ENCODE measurements around the gene UNKL. TPM values are rescaled to one million over a fixed set of nuclear protein-coding genes. Genes with fewer than 3 reads are reported as not detected.
A peak's percentile ranks its signal among the peaks of the same experiment; 100 is the strongest.

Gene UNKL
- total RNA-seq, 2 donors from 2014 or later, result 32.6 to 96.7 TPM

- intact Hi-C loops (cut with DNase I), result no loop called here
- no peak overlapping the region for H3K4me3 ChIP-seq
- H3K9me3 ChIP-seq, result no peaks in the 10 kb centered on the region
- 88% methylated on average over 13 of the region's 14 CpGs for WGBS
- H3K27ac ChIP-seq, result no peak overlapping the region
- no peak for DNase-seq (ENCODE audit: low spot score)
- H3K4me1 ChIP-seq (replicated peaks), result peaks cover 7% of the 10 kb centered on the region
- TF ChIP-seq POLR2AphosphoS5 (IDR thresholded peaks at IDR 0.05) (no peak), POLR2A (IDR thresholded peaks at IDR 0.05) (no peak), CTCF (IDR thresholded peaks at IDR 0.05) (no peak)
- H3K27me3 ChIP-seq (replicated peaks; ENCODE audit: insufficient read depth), result no peaks in the 10 kb centered on the region
- H3K36me3 ChIP-seq, result no peaks in the 10 kb centered on the region
Observed at GRCh38 chr16:1433263-1433560, 18.7 kb upstream of the UNKL start.

GRCh38 chr16:1432388-1433262 lies 18.1 kb upstream of the UNKL start:
- no peak for TF ChIP-seq CTCF (IDR thresholded peaks at IDR 0.05)
- no peak for TF ChIP-seq POLR2A (IDR thresholded peaks at IDR 0.05)
- TF ChIP-seq POLR2AphosphoS5 (IDR thresholded peaks at IDR 0.05), result no peak
- no peak for DNase-seq (ENCODE audit: low spot score)
- Histone ChIP-seq H3K27me3 (replicated peaks; ENCODE audit: insufficient read depth) (no peaks in the 10 kb centered on the region), H3K27ac (peak overlapping the region in 1 of 2 donors; percentile 68), H3K4me3 (peak overlapping the region in 1 of 2 donors; percentile 37), H3K4me1 (replicated peaks) (peaks cover 7% of the 10 kb centered on the region), H3K36me3 (no peaks in the 10 kb centered on the region), H3K9me3 (no peaks in the 10 kb centered on the region)
- 92% methylated on average over 44 of the region's 63 CpGs for WGBS
- intact Hi-C loops (cut with DNase I), result no loop called here

- Histone ChIP-seq H3K4me1 (replicated peaks) (peaks cover 7% of the 10 kb centered on the region), H3K27me3 (replicated peaks; ENCODE audit: insufficient read depth) (no peaks in the 10 kb centered on the region), H3K27ac (peak overlapping the region; percentile 68 to 71), H3K36me3 (no peaks in the 10 kb centered on the region), H3K9me3 (no peaks in the 10 kb centered on the region), H3K4me3 (peak overlapping the region; percentile 35 to 37)
- intact Hi-C loops (cut with DNase I), result no loop called here
- 84% methylated on average over 20 of the region's 20 CpGs for WGBS
- TF ChIP-seq CTCF (IDR thresholded peaks at IDR 0.05) (no peak), POLR2AphosphoS5 (IDR thresholded peaks at IDR 0.05) (no peak), POLR2A (IDR thresholded peaks at IDR 0.05) (no peak)
- DNase-seq (ENCODE audit: low spot score), result no peak
Observed at GRCh38 chr16:1431497-1432270, 17.2 kb upstream of the UNKL start.

GRCh38 chr16:1430759-1431496 lies 16.4 kb upstream of the UNKL start, which contains the start of gene PERCC1:
Gene PERCC1, plus strand, starts transcription at chr16:1431078. Its CDS starts 1,516 bp downstream, at chr16:1432594.
- no peaks in the 10 kb centered on the region for H3K36me3 ChIP-seq
- no peaks in the 10 kb centered on the region for H3K27me3 ChIP-seq (replicated peaks; ENCODE audit: insufficient read depth)
- H3K9me3 ChIP-seq, result no peaks in the 10 kb centered on the region
- intact Hi-C loops (cut with DNase I), result no loop called here
- H3K4me3 ChIP-seq, result peak within 1 kb of the TSS; percentile 35 to 37
- peak; percentile 49 for DNase-seq (ENCODE audit: low spot score)
- peaks cover 7% of the 10 kb centered on the region for H3K4me1 ChIP-seq (replicated peaks)
- peak within 1 kb of the TSS; percentile 68 to 71 for H3K27ac ChIP-seq
- TF ChIP-seq POLR2AphosphoS5 (IDR thresholded peaks at IDR 0.05) (peak; percentile 67), POLR2A (IDR thresholded peaks at IDR 0.05) (no peak), CTCF (IDR thresholded peaks at IDR 0.05) (peak in 1 of 4 experiments; percentile 72)
- 49% methylated on average over 30 of the region's 35 CpGs for WGBS
